GM23338 (cell line): Measurements from ENCODE around the gene SRSF4. TPM values are rescaled to one million over a fixed set of nuclear protein-coding genes. Genes with fewer than 3 reads are reported as not detected.
"Not testable (repeated sequence)": the region's sequence is repeated elsewhere in the genome, so short reads cannot be mapped to it uniquely, and the experiment has no call there.

ENCODE experiments used
- ATAC-seq: fragments of 200-7000 bp; cut with Tn5 transposase; 3 replicates; pipeline ENCODE4 v1.9.1; 2020
- DNase-seq: peaks from one replicate; pipeline ENCODE4 v3.0.0-alpha.2; 2015; ENCODE audit warnings: low spot score
- H2AFZ ChIP-seq: fragments of 200-600 bp; sonication (generic); 2 replicates; pipeline ENCODE4 v1.8.0; 2016; ENCODE audit warnings: antibody characterized with exemption, mild to moderate bottlenecking, moderate library complexity
- H3F3A ChIP-seq: fragments of 200-600 bp; sonication (generic); replicated peaks from 2 replicates; pipeline ENCODE4 v1.8.0; 2017; ENCODE audit warnings: antibody characterized with exemption, mixed run types, low read depth
- H3K27ac ChIP-seq: fragments of 200-600 bp; sonication (generic); 2 replicates; pipeline ENCODE4 v1.6.1; 2016; ENCODE audit warnings: low read depth
- H3K27me3 ChIP-seq: fragments of 200-600 bp; sonication (generic); 2 replicates; pipeline ENCODE4 v1.8.0; 2016; ENCODE audit warnings: mild to moderate bottlenecking, mixed run types, moderate library complexity; ENCODE audit not compliant: insufficient read depth
- H3K36me3 ChIP-seq: fragments of 200-600 bp; sonication (generic); 2 replicates; pipeline ENCODE4 v1.8.0; 2016; ENCODE audit warnings: mild to moderate bottlenecking; ENCODE audit not compliant: insufficient read depth
- H3K4me1 ChIP-seq: fragments of 200-600 bp; sonication (generic); 2 replicates; pipeline ENCODE4 v1.8.0; 2016; ENCODE audit warnings: mild to moderate bottlenecking, moderate library complexity; ENCODE audit not compliant: insufficient read depth
- H3K4me2 ChIP-seq: fragments of 200-600 bp; sonication (generic); 2 replicates; pipeline ENCODE4 v1.7.1; 2017; ENCODE audit warnings: mixed run types
- H3K4me3 ChIP-seq: fragments of 200-600 bp; sonication (generic); 2 replicates; pipeline ENCODE4 v1.6.1; 2016; ENCODE audit warnings: mixed run types
- H3K79me2 ChIP-seq: fragments of 200-600 bp; sonication (generic); replicated peaks from 2 replicates; pipeline ENCODE4 v1.8.0; 2017; ENCODE audit warnings: mild to moderate bottlenecking; ENCODE audit not compliant: insufficient read depth
- H3K9me2 ChIP-seq: fragments of 200-600 bp; sonication (generic); 2 replicates; pipeline ENCODE4 v1.8.0; 2017; ENCODE audit not compliant: insufficient read depth
- H4K20me1 ChIP-seq: fragments of 200-600 bp; sonication (generic); replicated peaks from 2 replicates; pipeline ENCODE4 v1.8.0; 2017; ENCODE audit warnings: mild to moderate bottlenecking; ENCODE audit not compliant: insufficient read depth
- H3K27ac Mint-ChIP-seq: 2 replicates; pipeline ENCODE4 v1.8.0; 2020; ENCODE audit warnings: inconsistent platforms, mild to moderate bottlenecking, moderate library complexity, mixed read lengths
- H3K27me3 Mint-ChIP-seq: 3 replicates; pipeline ENCODE4 v1.8.0; 2022; ENCODE audit warnings: low read depth, mild to moderate bottlenecking, moderate library complexity, mixed read lengths, inconsistent platforms; ENCODE audit not compliant: insufficient read depth, poor library complexity
- H3K36me3 Mint-ChIP-seq: 3 replicates; pipeline ENCODE4 v1.8.0; 2021; ENCODE audit warnings: low read depth, mild to moderate bottlenecking, inconsistent platforms, moderate library complexity, mixed read lengths
- H3K4me1 Mint-ChIP-seq: 3 replicates; pipeline ENCODE4 v1.8.0; 2020; ENCODE audit warnings: mild to moderate bottlenecking, inconsistent platforms, mixed read lengths
- H3K4me3 Mint-ChIP-seq: 3 replicates; pipeline ENCODE4 v1.8.0; 2021; ENCODE audit warnings: moderate library complexity, mild to moderate bottlenecking, inconsistent platforms, mixed read lengths
- H3K9me3 Mint-ChIP-seq: 3 replicates; pipeline ENCODE4 v1.8.0; 2020; ENCODE audit warnings: moderate library complexity, mild to moderate bottlenecking, inconsistent platforms, mixed read lengths
- EZH2phosphoT487 ChIP-seq: fragments of 200-600 bp; sonication (generic); IDR thresholded peaks from one replicate; pipeline ENCODE4 v1.8.1; 2018; ENCODE audit warnings: antibody characterized with exemption; ENCODE audit not compliant: unreplicated experiment
- JUNB ChIP-seq: IDR thresholded peaks from one replicate; pipeline ENCODE4 v1.6.1; 2016; ENCODE audit warnings: antibody characterized with exemption; ENCODE audit not compliant: unreplicated experiment
- STAT1 ChIP-seq: IDR thresholded peaks from one replicate; pipeline ENCODE4 v1.6.1; 2016; ENCODE audit warnings: antibody characterized with exemption; ENCODE audit not compliant: unreplicated experiment
- polyA plus RNA-seq: library from polyadenylated mRNA; unstranded; fragments of >200 nt; fragmentation: Nextera tagmentation; extraction: Ambion mirVana; gene quantifications from 2 replicates; pipeline ENCODE4 v1.2.1, GENCODE V29; 2016
- total RNA-seq: library from RNA; depleted of rRNA; stranded (reverse); fragments of >200 nt; shearing (Covaris generic); gene quantifications from 2 replicates; pipeline ENCODE4 v1.2.3, GENCODE V29; 2014
- TF ChIP-seq, protein P1 (sequence below): IDR thresholded peaks from 2 replicates; pipeline ENCODE4 v1.6.1; 2016; ENCODE audit warnings: antibody characterized with exemption
- TF ChIP-seq, protein P2 (sequence below): fragments of 250-450 bp; sonication (Bioruptor Pico); IDR thresholded peaks from 2 replicates; pipeline ENCODE4 v1.5.0; 2020; ENCODE audit warnings: mild to moderate bottlenecking, moderate library complexity

Gene SRSF4
- total and polyA plus RNA-seq, 2 experiments from 2014 or later = 58.4 to 98.3 TPM

DNA sequence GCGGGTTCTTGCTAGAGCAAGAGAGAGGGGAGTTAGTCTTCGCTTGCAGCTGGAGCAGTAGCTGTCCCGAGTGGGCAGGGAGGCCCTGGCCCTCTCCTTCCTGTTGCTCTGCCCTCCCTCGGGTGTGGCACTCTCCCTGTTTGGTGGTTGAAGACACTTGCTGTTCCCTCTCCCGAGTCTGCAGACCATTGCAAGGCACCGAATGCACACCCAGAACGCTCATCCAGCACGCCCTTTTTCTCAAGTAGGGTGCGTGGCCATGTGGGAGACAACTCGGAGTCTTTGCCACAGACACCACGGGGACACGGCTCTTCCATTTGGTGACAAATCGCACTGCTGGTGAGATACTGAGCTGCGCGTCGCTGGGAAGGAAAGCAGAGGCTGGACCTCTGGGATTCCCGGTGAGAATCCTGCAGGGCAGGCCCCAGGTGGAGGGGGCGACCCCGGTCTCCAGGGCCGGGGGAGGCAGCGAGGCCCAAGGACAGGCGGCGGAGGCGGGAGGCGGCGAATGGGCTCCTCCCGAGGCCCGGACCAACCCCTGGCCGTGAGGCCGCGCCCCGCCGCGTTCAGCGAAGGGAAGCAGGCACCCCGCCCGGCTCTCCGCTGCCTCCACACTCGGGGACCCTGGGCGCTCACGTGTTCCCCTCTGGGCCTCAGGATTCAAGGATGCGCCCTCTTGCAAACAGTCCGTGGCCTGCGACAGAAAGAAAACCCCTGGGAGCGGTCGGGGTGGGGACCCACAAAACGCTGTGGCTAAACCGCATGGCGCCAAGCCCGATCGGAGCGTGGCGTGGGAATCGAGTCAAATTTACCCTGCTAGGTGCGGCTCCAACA, 47.6 kb downstream of the SRSF4 start (continued):
- TF ChIP-seq JUNB (no peak), STAT1 (no peak), EZH2phosphoT487 (no peak)
- TF ChIP-seq, protein P1, sequence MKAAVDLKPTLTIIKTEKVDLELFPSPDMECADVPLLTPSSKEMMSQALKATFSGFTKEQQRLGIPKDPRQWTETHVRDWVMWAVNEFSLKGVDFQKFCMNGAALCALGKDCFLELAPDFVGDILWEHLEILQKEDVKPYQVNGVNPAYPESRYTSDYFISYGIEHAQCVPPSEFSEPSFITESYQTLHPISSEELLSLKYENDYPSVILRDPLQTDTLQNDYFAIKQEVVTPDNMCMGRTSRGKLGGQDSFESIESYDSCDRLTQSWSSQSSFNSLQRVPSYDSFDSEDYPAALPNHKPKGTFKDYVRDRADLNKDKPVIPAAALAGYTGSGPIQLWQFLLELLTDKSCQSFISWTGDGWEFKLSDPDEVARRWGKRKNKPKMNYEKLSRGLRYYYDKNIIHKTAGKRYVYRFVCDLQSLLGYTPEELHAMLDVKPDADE = no peak
- TF ChIP-seq, protein P2, sequence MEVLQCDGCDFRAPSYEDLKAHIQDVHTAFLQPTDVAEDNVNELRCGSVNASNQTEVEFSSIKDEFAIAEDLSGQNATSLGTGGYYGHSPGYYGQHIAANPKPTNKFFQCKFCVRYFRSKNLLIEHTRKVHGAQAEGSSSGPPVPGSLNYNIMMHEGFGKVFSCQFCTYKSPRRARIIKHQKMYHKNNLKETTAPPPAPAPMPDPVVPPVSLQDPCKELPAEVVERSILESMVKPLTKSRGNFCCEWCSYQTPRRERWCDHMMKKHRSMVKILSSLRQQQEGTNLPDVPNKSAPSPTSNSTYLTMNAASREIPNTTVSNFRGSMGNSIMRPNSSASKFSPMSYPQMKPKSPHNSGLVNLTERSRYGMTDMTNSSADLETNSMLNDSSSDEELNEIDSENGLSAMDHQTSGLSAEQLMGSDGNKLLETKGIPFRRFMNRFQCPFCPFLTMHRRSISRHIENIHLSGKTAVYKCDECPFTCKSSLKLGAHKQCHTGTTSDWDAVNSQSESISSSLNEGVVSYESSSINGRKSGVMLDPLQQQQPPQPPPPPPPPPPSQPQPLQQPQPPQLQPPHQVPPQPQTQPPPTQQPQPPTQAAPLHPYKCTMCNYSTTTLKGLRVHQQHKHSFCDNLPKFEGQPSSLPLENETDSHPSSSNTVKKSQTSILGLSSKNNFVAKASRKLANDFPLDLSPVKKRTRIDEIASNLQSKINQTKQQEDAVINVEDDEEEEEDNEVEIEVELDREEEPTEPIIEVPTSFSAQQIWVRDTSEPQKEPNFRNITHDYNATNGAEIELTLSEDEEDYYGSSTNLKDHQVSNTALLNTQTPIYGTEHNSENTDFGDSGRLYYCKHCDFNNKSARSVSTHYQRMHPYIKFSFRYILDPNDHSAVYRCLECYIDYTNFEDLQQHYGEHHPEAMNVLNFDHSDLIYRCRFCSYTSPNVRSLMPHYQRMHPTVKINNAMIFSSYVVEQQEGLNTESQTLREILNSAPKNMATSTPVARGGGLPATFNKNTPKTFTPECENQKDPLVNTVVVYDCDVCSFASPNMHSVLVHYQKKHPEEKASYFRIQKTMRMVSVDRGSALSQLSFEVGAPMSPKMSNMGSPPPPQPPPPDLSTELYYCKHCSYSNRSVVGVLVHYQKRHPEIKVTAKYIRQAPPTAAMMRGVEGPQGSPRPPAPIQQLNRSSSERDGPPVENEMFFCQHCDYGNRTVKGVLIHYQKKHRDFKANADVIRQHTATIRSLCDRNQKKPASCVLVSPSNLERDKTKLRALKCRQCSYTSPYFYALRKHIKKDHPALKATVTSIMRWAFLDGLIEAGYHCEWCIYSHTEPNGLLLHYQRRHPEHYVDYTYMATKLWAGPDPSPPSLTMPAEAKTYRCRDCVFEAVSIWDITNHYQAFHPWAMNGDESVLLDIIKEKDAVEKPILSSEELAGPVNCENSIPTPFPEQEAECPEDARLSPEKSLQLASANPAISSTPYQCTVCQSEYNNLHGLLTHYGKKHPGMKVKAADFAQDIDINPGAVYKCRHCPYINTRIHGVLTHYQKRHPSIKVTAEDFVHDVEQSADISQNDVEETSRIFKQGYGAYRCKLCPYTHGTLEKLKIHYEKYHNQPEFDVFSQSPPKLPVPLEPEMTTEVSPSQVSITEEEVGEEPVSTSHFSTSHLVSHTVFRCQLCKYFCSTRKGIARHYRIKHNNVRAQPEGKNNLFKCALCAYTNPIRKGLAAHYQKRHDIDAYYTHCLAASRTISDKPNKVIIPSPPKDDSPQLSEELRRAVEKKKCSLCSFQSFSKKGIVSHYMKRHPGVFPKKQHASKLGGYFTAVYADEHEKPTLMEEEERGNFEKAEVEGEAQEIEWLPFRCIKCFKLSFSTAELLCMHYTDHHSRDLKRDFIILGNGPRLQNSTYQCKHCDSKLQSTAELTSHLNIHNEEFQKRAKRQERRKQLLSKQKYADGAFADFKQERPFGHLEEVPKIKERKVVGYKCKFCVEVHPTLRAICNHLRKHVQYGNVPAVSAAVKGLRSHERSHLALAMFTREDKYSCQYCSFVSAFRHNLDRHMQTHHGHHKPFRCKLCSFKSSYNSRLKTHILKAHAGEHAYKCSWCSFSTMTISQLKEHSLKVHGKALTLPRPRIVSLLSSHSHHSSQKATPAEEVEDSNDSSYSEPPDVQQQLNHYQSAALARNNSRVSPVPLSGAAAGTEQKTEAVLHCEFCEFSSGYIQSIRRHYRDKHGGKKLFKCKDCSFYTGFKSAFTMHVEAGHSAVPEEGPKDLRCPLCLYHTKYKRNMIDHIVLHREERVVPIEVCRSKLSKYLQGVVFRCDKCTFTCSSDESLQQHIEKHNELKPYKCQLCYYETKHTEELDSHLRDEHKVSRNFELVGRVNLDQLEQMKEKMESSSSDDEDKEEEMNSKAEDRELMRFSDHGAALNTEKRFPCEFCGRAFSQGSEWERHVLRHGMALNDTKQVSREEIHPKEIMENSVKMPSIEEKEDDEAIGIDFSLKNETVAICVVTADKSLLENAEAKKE = no peak

DNA sequence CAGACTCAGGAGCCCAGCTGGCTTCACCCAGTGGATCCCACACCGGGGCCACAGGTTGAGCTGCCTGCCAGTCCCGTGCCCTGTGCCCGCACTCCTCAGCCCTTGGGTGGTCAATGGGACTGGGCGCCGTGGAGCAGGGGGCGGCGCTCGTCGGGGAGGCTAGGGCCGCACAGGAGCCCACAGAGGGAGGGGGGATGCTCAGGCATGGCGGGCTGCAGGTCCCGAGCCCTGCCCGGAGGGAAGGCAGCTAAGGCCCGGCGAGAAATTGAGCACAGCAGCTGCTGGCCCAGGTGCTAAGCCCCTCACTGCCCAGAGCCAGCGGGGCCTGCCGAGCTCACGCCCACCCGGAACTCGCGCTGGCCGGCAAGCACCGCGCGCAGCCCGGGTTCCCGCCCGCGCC, 50.6 kb downstream of the SRSF4 start:
- H3K79me2 ChIP-seq, H3K27me3 ChIP-seq, H3K9me2 ChIP-seq, H4K20me1 ChIP-seq, H3K36me3 Mint-ChIP-seq, H3K27ac Mint-ChIP-seq, H3K4me3 ChIP-seq, DNase-seq, H3K4me3 Mint-ChIP-seq, H3K36me3 ChIP-seq, H3K27ac ChIP-seq, H3K4me1 Mint-ChIP-seq, H2AFZ ChIP-seq, ATAC-seq, H3K9me3 Mint-ChIP-seq, H3K4me2 ChIP-seq: not testable (repeated sequence)
- Histone ChIP-seq H3F3A (0 out of 2 replicates have a peak, but pooled peaks cover 10% of the 10 kb centered on the region), H3K4me1 (peaks cover 11% of the 10 kb centered on the region; the same call in 1 of the 2 replicates)
- H3K27me3 Mint-ChIP-seq = peaks cover 13% of the 10 kb centered on the region
